Ovary (tissue), 3 donors: ENCODE data around the gene ANKS1B.

ENCODE experiments used
- CTCF ChIP-seq, 3 donors: fragments of 450-650 bp in 2 of 3; fragments of 200-600 bp in 1 of 3; IDR thresholded peaks; one replicate each; pipeline versions ENCODE4 v1.5.1 to v1.8.0; 2016 to 2022; ENCODE audit warnings: antibody characterized with exemption in 3 of 3, mild to moderate bottlenecking in 1 of 3
- POLR2A ChIP-seq: fragments of 450-650 bp; IDR thresholded peaks from one replicate; pipeline ENCODE4 v1.6.1; 2017; ENCODE audit warnings: antibody characterized with exemption, mild to moderate bottlenecking, moderate library complexity
- donor health status: DM: no; HTN: no; CAD: no.

- no peak for TF ChIP-seq CTCF (IDR thresholded peaks at IDR 0.05)
- no peak for TF ChIP-seq POLR2A
Measured at GRCh38 chr12:98727196-98727595, 1257.5 kb downstream of the ANKS1B start.
